ENCODE data around the gene ZNF366.

ZNF366 gene

DNA sequence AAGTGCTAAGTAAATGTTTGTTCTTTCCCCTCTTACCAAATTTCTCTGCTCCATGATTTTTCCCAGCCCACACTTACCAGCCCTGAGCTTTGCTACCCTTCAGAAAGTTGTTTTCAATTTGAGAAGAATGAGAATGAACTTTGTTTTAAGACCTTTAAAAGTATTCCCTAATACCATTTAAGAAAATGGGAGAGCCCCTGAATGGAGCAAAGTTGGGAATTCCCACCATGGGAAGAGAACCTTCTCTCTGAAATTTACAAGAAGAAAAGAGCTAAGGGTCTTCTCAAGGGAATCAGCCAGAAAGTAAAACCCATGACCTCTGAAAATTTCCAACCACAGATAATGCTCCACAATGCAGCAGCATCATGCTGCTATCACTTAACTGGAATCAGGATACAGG, 17.7 kb downstream of the ZNF366 start:
- Histone ChIP-seq H3K4me1 (ENCODE audit: control insufficient read depth, insufficient read depth, low read length) (peaks cover 11% of the 10 kb centered on the region; the same call in 1 of the 2 replicates), H3K27me3 (ENCODE audit: control insufficient read depth, insufficient read depth, low read length) (no peaks in the 10 kb centered on the region), H3K9ac (ENCODE audit: low read depth, low read length) (no peak overlapping the region), H3K27ac (ENCODE audit: low read depth, low read length) (no peak overlapping the region), H3K9me3 (ENCODE audit: control insufficient read depth, insufficient read depth, low read length) (no peaks in the 10 kb centered on the region), H3K4me3 (ENCODE audit: low read depth, low read length) (no peak overlapping the region), H3K36me3 (ENCODE audit: control insufficient read depth, insufficient read depth, low read length) (no peaks in the 10 kb centered on the region)

DNA sequence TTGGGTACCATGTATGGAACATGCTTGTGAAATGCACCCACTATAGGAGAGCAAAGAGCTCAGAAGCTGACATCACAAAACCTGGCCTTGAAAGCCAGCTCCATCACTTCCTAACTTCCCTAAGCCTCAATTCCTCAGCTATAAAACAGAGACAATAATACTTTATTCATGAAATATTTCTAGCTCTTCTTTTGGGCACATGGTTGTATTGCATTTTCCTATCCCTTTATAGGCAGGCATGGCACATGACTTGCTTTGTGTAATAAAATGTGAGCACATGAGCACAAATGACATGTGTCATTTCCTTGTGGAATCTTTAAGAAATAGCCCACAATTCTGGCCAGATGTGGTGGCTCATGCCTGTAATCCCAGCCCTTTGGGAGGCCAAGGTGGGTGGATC, 18.5 kb downstream of the ZNF366 start:
- Histone ChIP-seq H3K27ac (ENCODE audit: low read depth, low read length) (no peak overlapping the region), H3K4me3 (ENCODE audit: low read depth, low read length) (no peak overlapping the region), H3K9ac (ENCODE audit: low read depth, low read length) (no peak overlapping the region), H3K27me3 (ENCODE audit: control insufficient read depth, insufficient read depth, low read length) (no peaks in the 10 kb centered on the region), H3K36me3 (ENCODE audit: control insufficient read depth, insufficient read depth, low read length) (no peaks in the 10 kb centered on the region), H3K4me1 (ENCODE audit: control insufficient read depth, insufficient read depth, low read length) (peaks cover 11% of the 10 kb centered on the region; the same call in 1 of the 2 replicates), H3K9me3 (ENCODE audit: control insufficient read depth, insufficient read depth, low read length) (no peaks in the 10 kb centered on the region)

DNA sequence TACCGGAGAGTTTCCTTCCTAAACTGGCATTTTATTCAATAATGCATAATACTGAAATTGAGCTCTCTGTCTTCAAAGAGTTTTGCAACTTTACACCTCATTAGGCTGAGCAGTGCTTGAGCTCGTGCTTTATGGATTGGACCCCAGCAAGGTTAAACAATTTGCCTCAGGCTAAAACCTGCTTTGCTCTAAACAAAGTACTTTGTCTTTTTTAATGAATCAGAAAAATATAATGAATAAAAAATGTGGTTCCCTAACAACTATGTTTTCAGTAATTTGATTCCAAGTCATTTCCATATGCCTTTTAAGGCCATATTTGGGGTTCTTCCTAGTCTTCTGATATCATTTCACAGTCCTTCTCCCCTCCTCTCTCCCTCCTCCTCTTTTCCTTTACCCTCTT, 20.0 kb downstream of the ZNF366 start:
- H3K4me1 ChIP-seq (ENCODE audit: control insufficient read depth, insufficient read depth, low read length), result peaks cover 11% of the 10 kb centered on the region; the same call in 1 of the 2 replicates
- no peak overlapping the region for H3K27ac ChIP-seq (ENCODE audit: low read depth, low read length)
- H3K9me3 ChIP-seq (ENCODE audit: control insufficient read depth, insufficient read depth, low read length), result no peaks in the 10 kb centered on the region
- no peak overlapping the region for H3K4me3 ChIP-seq (ENCODE audit: low read depth, low read length)
- H3K9ac ChIP-seq (ENCODE audit: low read depth, low read length), result no peak overlapping the region
- no peaks in the 10 kb centered on the region for H3K36me3 ChIP-seq (ENCODE audit: control insufficient read depth, insufficient read depth, low read length)
- H3K27me3 ChIP-seq (ENCODE audit: control insufficient read depth, insufficient read depth, low read length), result no peaks in the 10 kb centered on the region

DNA sequence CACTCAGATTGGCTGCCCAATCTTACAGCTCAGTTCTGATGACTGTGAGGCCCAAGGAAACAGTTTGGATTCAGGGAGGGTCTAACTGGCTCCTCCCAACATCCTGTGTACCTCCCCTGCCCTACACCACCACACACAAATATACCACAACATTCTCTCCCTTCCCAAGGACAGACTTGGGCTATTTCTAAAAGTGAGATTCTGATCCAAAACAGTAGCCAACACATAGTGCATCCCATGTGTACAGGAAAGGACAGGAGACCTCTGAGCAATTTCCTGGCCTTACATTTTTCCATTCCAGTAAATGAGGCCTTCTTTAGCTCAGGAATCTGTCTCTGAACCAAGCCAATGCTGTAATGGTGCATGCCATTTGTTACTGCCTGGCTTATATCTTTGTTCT, 20.8 kb downstream of the ZNF366 start:
- Histone ChIP-seq H3K27ac (ENCODE audit: low read depth, low read length) (no peak overlapping the region), H3K4me1 (ENCODE audit: control insufficient read depth, insufficient read depth, low read length) (peaks cover 11% of the 10 kb centered on the region; the same call in 1 of the 2 replicates), H3K4me3 (ENCODE audit: low read depth, low read length) (no peak overlapping the region)

DNA sequence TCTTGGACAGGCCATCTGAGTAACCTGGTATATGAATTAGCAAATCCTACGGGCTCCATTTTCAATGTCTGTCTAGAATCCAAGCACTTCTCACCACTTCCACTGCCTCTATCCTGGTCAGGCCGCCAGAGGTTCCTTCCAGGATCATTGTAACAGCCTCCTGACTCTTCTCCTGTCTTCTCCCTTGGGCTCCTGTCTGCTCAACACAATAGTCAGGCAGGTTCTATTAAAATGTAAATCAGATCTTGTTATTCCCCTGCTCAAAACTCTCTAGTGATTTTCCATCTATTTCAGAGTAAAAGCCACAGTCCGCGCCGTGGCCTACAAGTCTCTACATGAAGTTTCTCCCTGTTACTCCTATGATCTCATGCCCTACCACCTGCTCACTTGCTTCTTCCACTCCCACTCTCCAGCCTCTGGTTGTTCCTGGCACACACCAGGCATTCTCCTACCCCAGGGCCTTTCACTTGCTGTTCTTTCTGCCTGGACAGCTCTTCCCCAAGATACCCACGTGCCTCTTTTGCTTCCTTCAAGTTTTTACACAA, 21.7 kb downstream of the ZNF366 start:
- Histone ChIP-seq H3K4me1 (ENCODE audit: control insufficient read depth, insufficient read depth, low read length) (peaks cover 11% of the 10 kb centered on the region; the same call in 1 of the 2 replicates), H3K9me3 (ENCODE audit: control insufficient read depth, insufficient read depth, low read length) (no peaks in the 10 kb centered on the region), H3K27ac (ENCODE audit: low read depth, low read length) (no peak overlapping the region), H3K36me3 (ENCODE audit: control insufficient read depth, insufficient read depth, low read length) (no peaks in the 10 kb centered on the region), H3K27me3 (ENCODE audit: control insufficient read depth, insufficient read depth, low read length) (no peaks in the 10 kb centered on the region), H3K9ac (ENCODE audit: low read depth, low read length) (no peak overlapping the region), H3K4me3 (ENCODE audit: low read depth, low read length) (no peak overlapping the region)

More for the DNA sequence above, 20.8 kb downstream of the ZNF366 start:
- H3K9ac ChIP-seq (ENCODE audit: low read depth, low read length), result no peak overlapping the region
- no peaks in the 10 kb centered on the region for H3K9me3 ChIP-seq (ENCODE audit: control insufficient read depth, insufficient read depth, low read length)
- no peaks in the 10 kb centered on the region for H3K36me3 ChIP-seq (ENCODE audit: control insufficient read depth, insufficient read depth, low read length)
- H3K27me3 ChIP-seq (ENCODE audit: control insufficient read depth, insufficient read depth, low read length), result no peaks in the 10 kb centered on the region

DNA sequence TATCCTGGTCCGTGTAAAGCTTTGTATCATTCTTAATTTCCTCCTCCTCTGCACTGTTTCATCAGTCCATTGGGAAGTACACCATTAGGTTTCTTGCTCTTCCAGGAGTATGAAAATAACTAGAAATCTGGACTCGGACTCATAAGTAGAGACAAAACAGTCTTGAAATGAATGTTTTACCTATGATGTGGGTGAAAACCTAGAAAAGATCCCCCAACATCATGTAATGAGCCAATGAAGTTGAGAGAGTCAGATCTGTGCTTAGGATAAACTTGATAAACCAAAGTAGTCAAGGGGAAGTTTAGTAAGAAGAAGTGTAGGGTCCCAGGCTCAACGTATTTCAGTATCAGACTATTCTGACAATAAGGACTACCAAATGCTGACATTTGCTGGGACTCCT, 25.2 kb downstream of the ZNF366 start:
- H3K27me3 ChIP-seq (ENCODE audit: control insufficient read depth, insufficient read depth, low read length), result no peaks in the 10 kb centered on the region
- H3K27ac ChIP-seq (ENCODE audit: low read depth, low read length), result no peak overlapping the region
- no peak overlapping the region for H3K4me3 ChIP-seq (ENCODE audit: low read depth, low read length)
- peaks cover 11% of the 10 kb centered on the region; the same call in 1 of the 2 replicates for H3K4me1 ChIP-seq (ENCODE audit: control insufficient read depth, insufficient read depth, low read length)
- H3K9ac ChIP-seq (ENCODE audit: low read depth, low read length), result no peak overlapping the region
- H3K9me3 ChIP-seq (ENCODE audit: control insufficient read depth, insufficient read depth, low read length), result no peaks in the 10 kb centered on the region
- no peaks in the 10 kb centered on the region for H3K36me3 ChIP-seq (ENCODE audit: control insufficient read depth, insufficient read depth, low read length)

DNA sequence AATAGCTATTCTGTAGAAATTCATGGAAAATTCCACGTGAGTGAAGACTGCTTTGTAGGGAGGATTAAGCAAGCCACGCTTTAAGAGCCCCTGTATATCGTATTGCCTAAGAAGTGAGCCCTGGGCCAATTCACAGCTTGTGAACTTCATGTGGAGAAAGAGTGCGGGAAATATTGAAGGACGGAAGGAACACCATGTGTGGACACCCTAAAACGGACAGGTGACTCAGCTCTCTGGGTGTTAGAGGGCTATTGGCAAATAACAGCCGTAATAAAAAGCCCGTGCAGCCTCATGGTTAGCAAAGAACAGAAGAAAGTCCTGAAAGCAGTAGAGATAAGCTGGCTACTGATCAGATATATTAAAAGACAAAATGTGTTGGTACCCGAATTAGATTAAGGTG, 26.4 kb downstream of the ZNF366 start:
- H3K9me3 ChIP-seq (ENCODE audit: control insufficient read depth, insufficient read depth, low read length), result no peaks in the 10 kb centered on the region
- H3K4me3 ChIP-seq (ENCODE audit: low read depth, low read length), result no peak overlapping the region
- no peak overlapping the region for H3K27ac ChIP-seq (ENCODE audit: low read depth, low read length)
- H3K27me3 ChIP-seq (ENCODE audit: control insufficient read depth, insufficient read depth, low read length), result no peaks in the 10 kb centered on the region
- H3K36me3 ChIP-seq (ENCODE audit: control insufficient read depth, insufficient read depth, low read length), result no peaks in the 10 kb centered on the region
- no peak overlapping the region for H3K9ac ChIP-seq (ENCODE audit: low read depth, low read length)
- peaks cover 7% of the 10 kb centered on the region; the same call in 1 of the 2 replicates for H3K4me1 ChIP-seq (ENCODE audit: control insufficient read depth, insufficient read depth, low read length)

DNA sequence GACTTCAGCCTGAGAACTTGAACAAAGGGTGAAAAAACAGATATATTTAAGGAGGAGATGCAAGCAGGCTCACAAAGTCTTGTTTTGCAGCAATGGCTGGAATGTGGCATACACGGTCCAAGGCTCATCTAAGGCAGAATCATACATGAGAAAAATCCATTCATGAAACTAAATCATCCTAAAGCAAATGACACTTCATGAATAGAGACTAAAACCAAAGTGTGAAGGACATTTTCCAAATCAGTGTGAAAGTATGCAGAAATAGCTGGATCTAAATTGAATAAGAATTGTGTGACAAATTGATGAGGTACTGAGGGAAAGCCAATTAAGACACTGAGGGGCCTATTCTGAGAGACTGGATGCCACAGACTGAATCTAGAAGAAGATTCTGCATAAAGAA, 27.3 kb downstream of the ZNF366 start:
- Histone ChIP-seq H3K27ac (ENCODE audit: low read depth, low read length) (no peak overlapping the region), H3K27me3 (ENCODE audit: control insufficient read depth, insufficient read depth, low read length) (no peaks in the 10 kb centered on the region), H3K9me3 (ENCODE audit: control insufficient read depth, insufficient read depth, low read length) (no peaks in the 10 kb centered on the region), H3K4me1 (ENCODE audit: control insufficient read depth, insufficient read depth, low read length) (no peaks in the 10 kb centered on the region), H3K9ac (ENCODE audit: low read depth, low read length) (no peak overlapping the region), H3K36me3 (ENCODE audit: control insufficient read depth, insufficient read depth, low read length) (no peaks in the 10 kb centered on the region), H3K4me3 (ENCODE audit: low read depth, low read length) (no peak overlapping the region)

DNA sequence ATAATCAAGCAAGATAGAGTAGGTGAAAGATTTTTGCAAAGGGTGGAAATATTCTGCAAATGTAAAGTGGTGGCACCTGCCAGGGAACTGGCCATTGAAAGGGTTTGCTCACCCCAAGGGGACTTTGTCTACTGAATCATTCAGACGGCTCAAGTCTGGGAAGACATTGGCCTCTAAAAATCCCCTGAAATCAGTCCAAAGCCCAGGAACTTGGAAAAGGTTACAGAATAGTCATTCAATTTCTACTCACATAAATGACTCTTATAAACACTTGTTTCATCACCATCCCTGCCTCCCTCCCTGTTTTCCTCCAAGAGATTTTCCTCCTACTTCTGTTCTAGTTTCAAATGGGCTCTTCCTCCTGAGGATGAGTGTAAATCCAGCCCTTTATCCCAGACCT, 28.5 kb downstream of the ZNF366 start:
- Histone ChIP-seq H3K27me3 (ENCODE audit: control insufficient read depth, insufficient read depth, low read length) (no peaks in the 10 kb centered on the region), H3K36me3 (ENCODE audit: control insufficient read depth, insufficient read depth, low read length) (no peaks in the 10 kb centered on the region), H3K9me3 (ENCODE audit: control insufficient read depth, insufficient read depth, low read length) (no peaks in the 10 kb centered on the region), H3K27ac (ENCODE audit: low read depth, low read length) (no peak overlapping the region), H3K4me3 (ENCODE audit: low read depth, low read length) (no peak overlapping the region), H3K9ac (ENCODE audit: low read depth, low read length) (no peak overlapping the region), H3K4me1 (ENCODE audit: control insufficient read depth, insufficient read depth, low read length) (no peaks in the 10 kb centered on the region)

DNA sequence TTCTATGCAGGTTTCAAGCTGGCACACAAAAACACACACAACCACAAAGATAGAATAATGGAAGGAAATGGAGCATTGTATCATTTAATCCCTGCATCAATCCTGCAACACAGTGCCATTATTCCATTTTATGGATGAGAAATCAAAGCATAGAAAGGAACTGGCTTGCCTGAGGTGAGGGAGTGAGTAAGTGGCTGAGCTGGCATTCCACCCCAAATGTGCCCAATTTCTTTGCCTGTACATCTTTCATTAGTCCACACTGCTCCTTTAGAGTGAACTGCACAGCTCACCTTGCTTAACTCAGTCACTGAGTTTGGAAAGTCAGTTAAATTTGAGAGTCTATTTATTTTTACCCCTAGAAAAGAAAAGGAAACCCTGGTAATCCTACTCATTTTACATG, 28.9 kb downstream of the ZNF366 start:
- Histone ChIP-seq H3K4me3 (ENCODE audit: low read depth, low read length) (no peak overlapping the region), H3K27me3 (ENCODE audit: control insufficient read depth, insufficient read depth, low read length) (no peaks in the 10 kb centered on the region), H3K4me1 (ENCODE audit: control insufficient read depth, insufficient read depth, low read length) (no peaks in the 10 kb centered on the region), H3K9ac (ENCODE audit: low read depth, low read length) (no peak overlapping the region), H3K36me3 (ENCODE audit: control insufficient read depth, insufficient read depth, low read length) (no peaks in the 10 kb centered on the region), H3K27ac (ENCODE audit: low read depth, low read length) (no peak overlapping the region), H3K9me3 (ENCODE audit: control insufficient read depth, insufficient read depth, low read length) (no peaks in the 10 kb centered on the region)

DNA sequence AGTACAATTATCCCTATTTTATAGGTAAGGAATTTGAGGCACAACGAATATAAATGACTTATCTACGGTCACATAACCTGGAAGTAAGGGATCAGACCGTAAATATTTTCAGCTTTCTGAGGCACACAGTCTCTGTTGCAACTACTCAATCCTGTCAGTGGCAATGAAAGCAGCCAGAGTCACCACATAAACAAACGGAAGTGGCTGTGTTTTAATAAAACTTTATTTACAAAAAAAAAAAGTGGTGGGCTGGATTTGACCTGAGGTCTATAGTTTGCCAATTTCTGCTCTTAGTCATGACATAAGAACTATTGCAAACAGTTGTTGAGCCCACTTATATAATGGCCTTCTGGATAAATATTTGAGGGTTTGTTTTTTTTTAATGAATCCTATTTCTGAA, 29.6 kb downstream of the ZNF366 start:
- Histone ChIP-seq H3K4me1 (ENCODE audit: control insufficient read depth, insufficient read depth, low read length) (no peaks in the 10 kb centered on the region), H3K27ac (ENCODE audit: low read depth, low read length) (no peak overlapping the region), H3K9me3 (ENCODE audit: control insufficient read depth, insufficient read depth, low read length) (no peaks in the 10 kb centered on the region), H3K36me3 (ENCODE audit: control insufficient read depth, insufficient read depth, low read length) (no peaks in the 10 kb centered on the region), H3K4me3 (ENCODE audit: low read depth, low read length) (no peak overlapping the region), H3K27me3 (ENCODE audit: control insufficient read depth, insufficient read depth, low read length) (no peaks in the 10 kb centered on the region), H3K9ac (ENCODE audit: low read depth, low read length) (no peak overlapping the region)

DNA sequence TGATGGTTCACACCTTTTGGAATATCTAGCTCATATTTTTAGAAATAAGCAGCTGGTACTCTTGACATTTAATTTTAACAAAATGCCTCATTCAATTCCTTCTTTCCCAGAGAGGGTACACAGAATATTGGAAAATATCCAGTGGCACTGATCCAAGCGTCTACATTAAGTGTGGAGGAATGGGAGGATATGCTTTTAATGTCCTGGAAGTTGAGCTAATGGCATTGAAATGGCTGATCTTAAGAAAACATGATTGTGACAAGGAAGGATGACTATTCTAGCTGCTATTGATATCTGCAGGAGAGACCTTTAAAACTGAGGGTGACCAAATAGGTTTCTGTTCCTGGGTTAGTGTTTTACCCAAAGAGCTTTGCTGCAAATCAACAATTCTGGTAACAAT, 30.0 kb downstream of the ZNF366 start:
- H3K4me1 ChIP-seq (ENCODE audit: control insufficient read depth, insufficient read depth, low read length), result no peaks in the 10 kb centered on the region
- no peaks in the 10 kb centered on the region for H3K9me3 ChIP-seq (ENCODE audit: control insufficient read depth, insufficient read depth, low read length)
- H3K9ac ChIP-seq (ENCODE audit: low read depth, low read length), result no peak overlapping the region
- no peak overlapping the region for H3K27ac ChIP-seq (ENCODE audit: low read depth, low read length)
- H3K36me3 ChIP-seq (ENCODE audit: control insufficient read depth, insufficient read depth, low read length), result no peaks in the 10 kb centered on the region
- no peaks in the 10 kb centered on the region for H3K27me3 ChIP-seq (ENCODE audit: control insufficient read depth, insufficient read depth, low read length)
- no peak overlapping the region for H3K4me3 ChIP-seq (ENCODE audit: low read depth, low read length)
